GM23338 (cell line): ENCODE data around the gene ITFG1. TPM values are rescaled to one million over a fixed set of nuclear protein-coding genes. Genes with fewer than 3 reads are reported as not detected.

ENCODE experiments used
- ATAC-seq: fragments of 200-7000 bp; cut with Tn5 transposase; 3 replicates; pipeline ENCODE4 v1.9.1; 2020
- DNase-seq: peaks from one replicate; pipeline ENCODE4 v3.0.0-alpha.2; 2015; ENCODE audit warnings: low spot score
- H2AFZ ChIP-seq: fragments of 200-600 bp; sonication (generic); 2 replicates; pipeline ENCODE4 v1.8.0; 2016; ENCODE audit warnings: antibody characterized with exemption, mild to moderate bottlenecking, moderate library complexity
- H3F3A ChIP-seq: fragments of 200-600 bp; sonication (generic); replicated peaks from 2 replicates; pipeline ENCODE4 v1.8.0; 2017; ENCODE audit warnings: antibody characterized with exemption, mixed run types, low read depth
- H3K27ac ChIP-seq: fragments of 200-600 bp; sonication (generic); 2 replicates; pipeline ENCODE4 v1.6.1; 2016; ENCODE audit warnings: low read depth
- H3K27me3 ChIP-seq: fragments of 200-600 bp; sonication (generic); 2 replicates; pipeline ENCODE4 v1.8.0; 2016; ENCODE audit warnings: mild to moderate bottlenecking, mixed run types, moderate library complexity; ENCODE audit not compliant: insufficient read depth
- H3K36me3 ChIP-seq: fragments of 200-600 bp; sonication (generic); 2 replicates; pipeline ENCODE4 v1.8.0; 2016; ENCODE audit warnings: mild to moderate bottlenecking; ENCODE audit not compliant: insufficient read depth
- H3K4me1 ChIP-seq: fragments of 200-600 bp; sonication (generic); 2 replicates; pipeline ENCODE4 v1.8.0; 2016; ENCODE audit warnings: mild to moderate bottlenecking, moderate library complexity; ENCODE audit not compliant: insufficient read depth
- H3K4me2 ChIP-seq: fragments of 200-600 bp; sonication (generic); 2 replicates; pipeline ENCODE4 v1.7.1; 2017; ENCODE audit warnings: mixed run types
- H3K4me3 ChIP-seq: fragments of 200-600 bp; sonication (generic); 2 replicates; pipeline ENCODE4 v1.6.1; 2016; ENCODE audit warnings: mixed run types
- H3K79me2 ChIP-seq: fragments of 200-600 bp; sonication (generic); replicated peaks from 2 replicates; pipeline ENCODE4 v1.8.0; 2017; ENCODE audit warnings: mild to moderate bottlenecking; ENCODE audit not compliant: insufficient read depth
- H3K9me2 ChIP-seq: fragments of 200-600 bp; sonication (generic); 2 replicates; pipeline ENCODE4 v1.8.0; 2017; ENCODE audit not compliant: insufficient read depth
- H4K20me1 ChIP-seq: fragments of 200-600 bp; sonication (generic); replicated peaks from 2 replicates; pipeline ENCODE4 v1.8.0; 2017; ENCODE audit warnings: mild to moderate bottlenecking; ENCODE audit not compliant: insufficient read depth
- H3K27ac Mint-ChIP-seq: 2 replicates; pipeline ENCODE4 v1.8.0; 2020; ENCODE audit warnings: inconsistent platforms, mild to moderate bottlenecking, moderate library complexity, mixed read lengths
- H3K27me3 Mint-ChIP-seq: 3 replicates; pipeline ENCODE4 v1.8.0; 2022; ENCODE audit warnings: low read depth, mild to moderate bottlenecking, moderate library complexity, mixed read lengths, inconsistent platforms; ENCODE audit not compliant: insufficient read depth, poor library complexity
- H3K36me3 Mint-ChIP-seq: 3 replicates; pipeline ENCODE4 v1.8.0; 2021; ENCODE audit warnings: low read depth, mild to moderate bottlenecking, inconsistent platforms, moderate library complexity, mixed read lengths
- H3K4me1 Mint-ChIP-seq: 3 replicates; pipeline ENCODE4 v1.8.0; 2020; ENCODE audit warnings: mild to moderate bottlenecking, inconsistent platforms, mixed read lengths
- H3K4me3 Mint-ChIP-seq: 3 replicates; pipeline ENCODE4 v1.8.0; 2021; ENCODE audit warnings: moderate library complexity, mild to moderate bottlenecking, inconsistent platforms, mixed read lengths
- H3K9me3 Mint-ChIP-seq: 3 replicates; pipeline ENCODE4 v1.8.0; 2020; ENCODE audit warnings: moderate library complexity, mild to moderate bottlenecking, inconsistent platforms, mixed read lengths
- CREB1 ChIP-seq: fragments of 250-450 bp; sonication (Bioruptor Pico); IDR thresholded peaks from 2 replicates; pipeline ENCODE4 v1.5.0; 2020; ENCODE audit warnings: low read depth, mild to moderate bottlenecking, moderate library complexity
- EZH2 ChIP-seq: fragments of 200-600 bp; sonication (generic); IDR thresholded peaks from one replicate; pipeline ENCODE4 v1.8.0; 2017; ENCODE audit warnings: antibody characterized with exemption, mild to moderate bottlenecking, low read depth; ENCODE audit not compliant: unreplicated experiment
- NANOG ChIP-seq: IDR thresholded peaks from 2 replicates; pipeline ENCODE4 v1.6.1; 2016; ENCODE audit warnings: antibody characterized with exemption, borderline replicate concordance
- REST ChIP-seq: IDR thresholded peaks from one replicate; pipeline ENCODE4 v1.6.1; 2018; ENCODE audit warnings: antibody characterized with exemption; ENCODE audit not compliant: unreplicated experiment
- STAT1 ChIP-seq: IDR thresholded peaks from one replicate; pipeline ENCODE4 v1.6.1; 2016; ENCODE audit warnings: antibody characterized with exemption; ENCODE audit not compliant: unreplicated experiment
- ZNF114 ChIP-seq: fragments of 250-450 bp; sonication (Bioruptor Pico); IDR thresholded peaks from 2 replicates; pipeline ENCODE4 v1.5.0; 2020; ENCODE audit warnings: mild to moderate bottlenecking, moderate library complexity
- polyA plus RNA-seq: library from polyadenylated mRNA; unstranded; fragments of >200 nt; fragmentation: Nextera tagmentation; extraction: Ambion mirVana; gene quantifications from 2 replicates; pipeline ENCODE4 v1.2.1, GENCODE V29; 2016
- total RNA-seq: library from RNA; depleted of rRNA; stranded (reverse); fragments of >200 nt; shearing (Covaris generic); gene quantifications from 2 replicates; pipeline ENCODE4 v1.2.3, GENCODE V29; 2014
- TF ChIP-seq, protein P1 (sequence below), 2 experiments: fragments of 200-600 bp in 1 of 2; sonication (generic) in 1 of 2; conservative IDR thresholded peaks; 2 replicates each; pipeline versions ENCODE4 v1.5.1 to v1.6.1; 2016 to 2017; ENCODE audit warnings: antibody characterized with exemption in 2 of 2, low read depth in 2 of 2, mild to moderate bottlenecking in 2 of 2, moderate library complexity in 1 of 2
- TF ChIP-seq, protein P2 (sequence below): IDR thresholded peaks from 2 replicates; pipeline ENCODE4 v1.6.1; 2016; ENCODE audit warnings: antibody characterized with exemption

Gene ITFG1
- total and polyA plus RNA-seq, 2 experiments from 2014 or later: 18.5 to 26.9 TPM

GRCh38 chr16:47113130-47113529, 347.7 kb downstream of the ITFG1 start (continued):
- TF ChIP-seq REST: no peak
- no peak for TF ChIP-seq CREB1 (CRISPR knock-in tag)
- no peak for TF ChIP-seq EZH2

DNA sequence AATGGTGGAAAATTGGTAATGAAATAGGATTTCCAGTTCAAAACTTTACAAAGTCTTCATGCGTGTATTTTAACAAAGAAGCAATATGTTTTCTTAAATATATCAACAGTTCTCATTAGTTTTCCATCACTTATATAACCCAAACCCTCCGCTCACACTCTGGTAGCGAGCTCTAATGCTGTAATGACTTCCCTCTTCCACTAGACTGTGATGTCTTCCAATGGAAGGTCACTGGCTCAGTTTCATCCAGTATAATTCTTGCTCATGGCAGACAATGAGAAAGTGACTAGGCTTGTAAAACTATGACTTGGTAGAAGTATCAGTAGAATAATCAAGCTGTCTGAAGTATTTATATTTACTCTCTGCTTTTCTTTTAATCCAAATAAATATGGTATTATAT, 349.9 kb downstream of the ITFG1 start:
- Histone ChIP-seq H3K79me2 (no peaks in the 10 kb centered on the region), H3F3A (no peaks in the 10 kb centered on the region), H2AFZ (no peak overlapping the region), H4K20me1 (no peaks in the 10 kb centered on the region), H3K9me2 (no peaks in the 10 kb centered on the region), H3K4me2 (no peak overlapping the region), H3K4me1 (no peaks in the 10 kb centered on the region), H3K4me3 (no peak overlapping the region), H3K27me3 (no peaks in the 10 kb centered on the region), H3K36me3 (no peaks in the 10 kb centered on the region), H3K27ac (no peak overlapping the region)
- Mint-ChIP-seq H3K4me1 (no peaks in the 10 kb centered on the region), H3K4me3 (no peak overlapping the region), H3K9me3 (no peaks in the 10 kb centered on the region), H3K27ac (no peak overlapping the region), H3K36me3 (no peaks in the 10 kb centered on the region), H3K27me3 (peaks cover 3% of the 10 kb centered on the region)
- ATAC-seq (peak; percentile 87), DNase-seq (peak; percentile 53)
- TF ChIP-seq, protein P1, sequence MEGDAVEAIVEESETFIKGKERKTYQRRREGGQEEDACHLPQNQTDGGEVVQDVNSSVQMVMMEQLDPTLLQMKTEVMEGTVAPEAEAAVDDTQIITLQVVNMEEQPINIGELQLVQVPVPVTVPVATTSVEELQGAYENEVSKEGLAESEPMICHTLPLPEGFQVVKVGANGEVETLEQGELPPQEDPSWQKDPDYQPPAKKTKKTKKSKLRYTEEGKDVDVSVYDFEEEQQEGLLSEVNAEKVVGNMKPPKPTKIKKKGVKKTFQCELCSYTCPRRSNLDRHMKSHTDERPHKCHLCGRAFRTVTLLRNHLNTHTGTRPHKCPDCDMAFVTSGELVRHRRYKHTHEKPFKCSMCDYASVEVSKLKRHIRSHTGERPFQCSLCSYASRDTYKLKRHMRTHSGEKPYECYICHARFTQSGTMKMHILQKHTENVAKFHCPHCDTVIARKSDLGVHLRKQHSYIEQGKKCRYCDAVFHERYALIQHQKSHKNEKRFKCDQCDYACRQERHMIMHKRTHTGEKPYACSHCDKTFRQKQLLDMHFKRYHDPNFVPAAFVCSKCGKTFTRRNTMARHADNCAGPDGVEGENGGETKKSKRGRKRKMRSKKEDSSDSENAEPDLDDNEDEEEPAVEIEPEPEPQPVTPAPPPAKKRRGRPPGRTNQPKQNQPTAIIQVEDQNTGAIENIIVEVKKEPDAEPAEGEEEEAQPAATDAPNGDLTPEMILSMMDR (conservative IDR thresholded peaks at IDR 0.05; ENCODE audit: low read depth in 2 of 2): peak; percentile 48 to 51
- no peak for TF ChIP-seq ZNF114 (CRISPR knock-in tag)

- Histone ChIP-seq H3K4me2 (no peak overlapping the region), H2AFZ (no peak overlapping the region), H4K20me1 (no peaks in the 10 kb centered on the region), H3K27me3 (no peaks in the 10 kb centered on the region), H3K79me2 (no peaks in the 10 kb centered on the region), H3K9me2 (no peaks in the 10 kb centered on the region), H3K4me3 (no peak overlapping the region), H3K36me3 (no peaks in the 10 kb centered on the region), H3F3A (no peaks in the 10 kb centered on the region), H3K27ac (no peak overlapping the region), H3K4me1 (no peaks in the 10 kb centered on the region)
- ATAC-seq (no peak), DNase-seq (no peak)
- Mint-ChIP-seq H3K4me1 (no peaks in the 10 kb centered on the region), H3K4me3 (no peak overlapping the region), H3K36me3 (no peaks in the 10 kb centered on the region), H3K27ac (no peak overlapping the region), H3K9me3 (no peaks in the 10 kb centered on the region), H3K27me3 (peaks cover 2% of the 10 kb centered on the region)
- TF ChIP-seq STAT1 (no peak), NANOG (no peak), CREB1 (CRISPR knock-in tag) (no peak)
- TF ChIP-seq, protein P2, sequence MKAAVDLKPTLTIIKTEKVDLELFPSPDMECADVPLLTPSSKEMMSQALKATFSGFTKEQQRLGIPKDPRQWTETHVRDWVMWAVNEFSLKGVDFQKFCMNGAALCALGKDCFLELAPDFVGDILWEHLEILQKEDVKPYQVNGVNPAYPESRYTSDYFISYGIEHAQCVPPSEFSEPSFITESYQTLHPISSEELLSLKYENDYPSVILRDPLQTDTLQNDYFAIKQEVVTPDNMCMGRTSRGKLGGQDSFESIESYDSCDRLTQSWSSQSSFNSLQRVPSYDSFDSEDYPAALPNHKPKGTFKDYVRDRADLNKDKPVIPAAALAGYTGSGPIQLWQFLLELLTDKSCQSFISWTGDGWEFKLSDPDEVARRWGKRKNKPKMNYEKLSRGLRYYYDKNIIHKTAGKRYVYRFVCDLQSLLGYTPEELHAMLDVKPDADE: no peak
Measured at GRCh38 chr16:47109361-47109760, 351.5 kb downstream of the ITFG1 start.
